Measurements from ENCODE around the gene IL12RB1. TPM values are rescaled to one million over a fixed set of nuclear protein-coding genes. Genes with fewer than 3 reads are reported as not detected.

IL12RB1 gene
- total and polyA plus RNA-seq, 2 of the 13 experiments (the other 11 are each of a cell fraction or from before 2014, with no cell fraction given): 0.03 to 0.04 TPM

DNA sequence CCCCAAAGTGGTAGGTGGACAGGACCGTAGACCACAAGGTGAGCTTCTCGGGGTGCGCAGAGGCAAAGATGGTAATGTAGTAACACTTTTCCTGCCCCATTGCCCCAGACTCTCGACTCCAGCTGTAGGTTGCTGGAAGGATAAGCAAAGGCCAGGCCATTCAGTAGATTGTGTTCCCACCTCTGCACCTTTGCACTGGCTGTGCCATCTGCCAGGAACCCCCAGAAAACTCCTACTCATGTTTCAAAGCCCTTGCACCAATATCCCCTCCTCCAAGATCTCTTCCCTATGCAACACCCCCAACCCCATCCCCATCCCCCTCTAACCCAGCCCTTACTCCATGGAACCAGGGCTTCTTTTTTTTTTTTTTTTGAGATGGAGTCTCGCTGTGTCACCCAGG lies 18.3 kb downstream of the IL12RB1 start:
- intact Hi-C loops (cut with micrococcal nuclease; ENCODE audit: unreplicated experiment): no loop called here
- POLR2A ChIA-PET: no interaction called here
- no peak overlapping the region for H3K9ac ChIP-seq (ENCODE audit: insufficient read depth, low read depth, low read length)
- H2AFZ ChIP-seq (ENCODE audit: low read length): no peak overlapping the region
- H4K20me1 ChIP-seq (ENCODE audit: insufficient read depth, low read length): no peaks in the 10 kb centered on the region
- no TSS peak for BruUV-seq (replicated peaks)
- peaks cover 0 to 19% of the 10 kb centered on the region in 2 experiments; a peak in 3 of 5 replicates for H3K27me3 ChIP-seq (ENCODE audit: control insufficient read depth in 1 of 2, insufficient read depth in 2 of 2, low read length in 2 of 2)
- H3K4me3 ChIP-seq (replicated peaks in 1 of 3; ENCODE audit: insufficient read depth in 1 of 3, low read depth in 2 of 3, low read length in 3 of 3): no peak overlapping the region
- FAIRE-seq: no peak
- WGBS (ENCODE audit: low lambda C conversion rate): 54% methylated on average over 5 of the region's 5 CpGs
- no peak for ATAC-seq
- in situ Hi-C loops (cut with HindIII; ENCODE audit: extremely low pct_ligation_motif_present, low pct_unique_long_range_greater_than_20kb): loop anchor here (25.0 kb wide), 1 partner anchor 131 kb away; the partner anchor contains the start of gene CCDC124
- 0 out of 2 replicates have a peak, but pooled peaks cover 4% of the 10 kb centered on the region for H3K4me1 ChIP-seq (ENCODE audit: insufficient read depth, low read length)
- H3K79me2 ChIP-seq (ENCODE audit: insufficient read depth, low read length): no peaks in the 10 kb centered on the region
- TF ChIP-seq CCAR2 (optimal IDR thresholded peaks at IDR 0.05; ENCODE audit: low read depth, low read length) (no peak), ZNF234 (CRISPR knock-in tag; conservative IDR thresholded peaks at IDR 0.05) (no peak), SALL1 (CRISPR knock-in tag; IDR thresholded peaks at IDR 0.05) (no peak), MXI1 (IDR thresholded peaks at IDR 0.05; ENCODE audit: borderline replicate concordance, low read depth, low read length) (no peak), PCBP2 (optimal IDR thresholded peaks at IDR 0.05; ENCODE audit: low read depth, low read length, poor library complexity, severe bottlenecking) (no peak), ZNF446 (CRISPR knock-in tag; IDR thresholded peaks at IDR 0.05) (no peak), ZNF737 (CRISPR knock-in tag; IDR thresholded peaks at IDR 0.05; ENCODE audit: borderline replicate concordance) (no peak), ZNF333 (CRISPR knock-in tag; IDR thresholded peaks at IDR 0.05; ENCODE audit: borderline replicate concordance) (no peak), ZNF225 (CRISPR knock-in tag; IDR thresholded peaks at IDR 0.05) (no peak), PRDM15 (CRISPR knock-in tag; IDR thresholded peaks at IDR 0.05) (no peak), TMF1 (CRISPR knock-in tag; IDR thresholded peaks at IDR 0.05; ENCODE audit: low read depth) (no peak), PRPF4 (IDR thresholded peaks at IDR 0.05; ENCODE audit: low read depth, low read length, poor library complexity, severe bottlenecking) (no peak), ZKSCAN8 (CRISPR knock-in tag; IDR thresholded peaks at IDR 0.05; ENCODE audit: borderline replicate concordance) (no peak), KLF12 (CRISPR knock-in tag; IDR thresholded peaks at IDR 0.05; ENCODE audit: borderline replicate concordance) (no peak), BRCA1 (CRISPR knock-in tag; IDR thresholded peaks at IDR 0.05) (no peak), REPIN1 (CRISPR knock-in tag; IDR thresholded peaks at IDR 0.05; ENCODE audit: borderline replicate concordance, low read depth) (no peak), PTBP1 (IDR thresholded peaks at IDR 0.05; ENCODE audit: low read depth, low read length, poor library complexity, severe bottlenecking) (no peak), SIX1 (CRISPR knock-in tag; IDR thresholded peaks at IDR 0.05; ENCODE audit: borderline replicate concordance) (no peak), ZNF20 (CRISPR knock-in tag; IDR thresholded peaks at IDR 0.05) (no peak), ZBTB7A (CRISPR knock-in tag; IDR thresholded peaks at IDR 0.05) (no peak)
- H3K27ac ChIP-seq (ENCODE audit: extremely low read length, insufficient read depth, low read length): no peak overlapping the region
- CTCF ChIA-PET (ENCODE audit: low intra/inter-chr PET ratio, low total read pairs): no interaction called here
- no peak overlapping the region for H3K4me2 ChIP-seq (ENCODE audit: low read depth, low read length)
- DNase-seq (ENCODE audit: low spot score): no peak
- no peaks in the 10 kb centered on the region for H3K36me3 ChIP-seq (replicated peaks in 1 of 2; ENCODE audit: control insufficient read depth in 1 of 2, insufficient read depth in 2 of 2, low read length in 2 of 2)
- H3K9me3 ChIP-seq (ENCODE audit: low read length): no peaks in the 10 kb centered on the region
